GM21381 (cell line): Measurements from ENCODE around the gene IMPDH1.
"Not testable (repeated sequence)": the region's sequence is repeated elsewhere in the genome, so short reads cannot be mapped to it uniquely, and the experiment has no call there.

Source experiments
- ATAC-seq: cut with Tn5 transposase; IDR thresholded peaks from one replicate; pipeline ENCODE4 v1.9.1; 2021; ENCODE audit warnings: mild to moderate bottlenecking, moderate library complexity; ENCODE audit not compliant: unreplicated experiment

Gene IMPDH1

GRCh38 chr7:128409596-128410450, at the start of gene IMPDH1:
Gene IMPDH1, minus strand, starts transcription at chr7:128409982. Its CDS starts 81 bp downstream, at chr7:128409901.
- peak; percentile 80 for ATAC-seq

- peak; percentile 38 for ATAC-seq
These were observed 49.7 kb upstream of the IMPDH1 start for GRCh38 chr7:128459394-128459878.

GRCh38 chr7:128458956-128459355, 49.2 kb upstream of the IMPDH1 start:
- ATAC-seq, result peak; percentile 16

DNA sequence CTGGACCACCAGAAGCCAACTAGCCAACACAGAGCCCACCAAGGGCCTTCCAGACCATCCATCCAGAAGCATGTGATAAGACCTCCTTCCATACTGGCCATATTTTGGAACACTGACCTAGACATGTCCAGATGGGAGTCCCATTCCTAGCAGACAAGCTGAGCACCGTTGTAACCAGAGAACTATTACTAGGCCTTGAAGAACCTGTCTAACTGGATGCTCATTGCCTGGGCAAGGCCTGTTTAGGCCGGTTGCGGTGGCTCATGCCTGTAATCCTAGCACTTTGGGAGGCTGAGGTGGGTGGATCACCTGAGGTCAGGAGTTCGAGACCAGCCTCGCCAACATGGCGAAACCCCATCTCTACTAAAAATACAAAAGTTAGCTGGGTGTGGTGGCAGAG, 47.6 kb upstream of the IMPDH1 start:
- ATAC-seq, result not testable (repeated sequence)

DNA sequence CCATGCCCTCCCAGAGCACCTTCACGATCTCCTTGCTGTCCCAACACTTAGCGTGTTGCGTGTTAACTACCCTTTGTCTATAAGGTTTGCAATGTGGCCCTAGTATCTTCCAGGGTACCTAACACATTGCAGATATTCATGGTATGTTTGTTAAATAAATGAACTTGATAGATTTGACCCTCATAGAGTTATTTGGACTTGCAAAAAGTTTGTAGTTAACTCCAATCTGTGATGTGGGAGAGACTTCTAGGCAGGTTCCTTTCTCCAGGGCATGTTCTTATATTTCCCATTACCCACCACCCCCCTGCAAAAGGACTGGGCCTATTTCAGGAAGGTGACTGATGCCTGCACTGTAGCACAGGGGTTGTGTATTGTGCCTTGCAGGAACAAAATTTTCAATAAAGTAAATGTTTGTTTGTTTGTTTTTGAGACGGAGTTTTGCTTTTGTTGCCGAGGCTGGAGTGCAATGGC, 46.5 kb upstream of the IMPDH1 start:
- ATAC-seq, result peak; percentile 24

DNA sequence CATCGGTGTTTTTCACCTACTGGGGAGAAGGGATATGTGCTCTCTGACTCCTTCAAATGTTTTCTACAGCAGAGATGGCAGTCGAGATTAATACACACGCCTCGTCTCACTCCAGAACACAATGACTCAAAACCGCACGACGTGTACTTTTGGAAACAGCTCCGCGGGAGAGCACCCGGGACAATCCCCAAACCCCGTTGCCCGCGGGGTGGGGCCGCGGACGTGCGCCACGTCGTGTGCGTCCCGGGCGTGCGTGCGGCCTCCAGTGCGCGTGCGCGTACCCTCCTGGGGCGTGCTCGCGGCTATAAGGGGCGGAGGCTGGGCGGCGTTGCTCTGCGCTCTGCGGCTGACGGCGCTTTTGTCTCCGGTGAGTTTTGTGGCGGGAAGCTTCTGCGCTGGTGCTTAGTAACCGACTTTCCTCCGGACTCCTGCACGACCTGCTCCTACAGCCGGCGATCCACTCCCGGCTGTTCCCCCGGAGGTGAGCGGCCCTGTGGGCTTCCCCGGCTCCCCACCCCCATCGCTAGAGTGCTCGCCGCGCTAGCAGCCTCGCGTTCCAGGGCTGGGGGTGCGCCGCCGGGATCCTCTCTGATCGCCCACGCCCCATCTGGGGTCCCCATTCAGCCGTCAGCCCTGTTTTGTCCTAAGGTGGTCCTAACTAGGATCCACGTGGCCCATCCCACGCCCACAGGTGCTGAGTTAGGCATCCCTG, 45.9 kb upstream of the IMPDH1 start, which contains the start of gene HILPDA:
Gene HILPDA, plus strand, starts transcription at position 336 of the 712 bp plus-strand sequence. CDS start 1,391 bp downstream, outside the sequence.
- peak; percentile 89 for ATAC-seq

DNA sequence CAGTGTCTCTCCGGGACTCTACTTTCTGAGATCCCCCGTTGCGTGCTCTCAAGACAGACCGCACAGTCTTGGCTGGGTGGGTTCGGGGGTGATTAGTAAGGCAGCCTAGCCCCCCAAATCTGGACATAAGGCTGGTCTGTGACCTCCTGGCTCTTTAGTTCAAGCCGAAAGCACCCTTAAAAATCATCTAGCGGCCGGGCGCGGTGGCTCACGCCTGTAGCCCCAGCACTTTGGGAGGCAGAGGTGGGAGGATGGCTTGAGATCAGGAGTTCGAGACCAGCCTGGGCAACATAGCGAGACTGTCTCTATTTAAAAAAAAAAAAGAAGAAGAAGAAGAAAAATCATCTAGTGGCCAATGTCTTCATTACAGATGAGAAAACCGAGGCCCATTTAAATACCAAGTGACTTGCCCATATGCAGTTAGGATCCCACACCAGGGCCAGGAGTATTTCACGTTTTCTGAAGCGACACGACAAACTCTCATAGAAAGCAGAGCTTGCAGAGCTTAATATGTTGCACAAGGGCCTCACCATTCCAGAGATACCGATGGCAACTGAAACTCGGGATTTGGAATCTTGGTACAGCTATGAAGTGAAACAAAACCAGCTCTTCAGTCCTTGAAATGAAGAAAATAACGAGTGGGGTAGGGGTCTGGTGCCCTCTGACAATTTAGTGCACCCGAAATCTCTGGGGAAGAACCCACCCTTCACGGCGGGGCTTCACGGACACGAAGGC, 45.2 kb upstream of the IMPDH1 start:
- ATAC-seq, result no peak

DNA sequence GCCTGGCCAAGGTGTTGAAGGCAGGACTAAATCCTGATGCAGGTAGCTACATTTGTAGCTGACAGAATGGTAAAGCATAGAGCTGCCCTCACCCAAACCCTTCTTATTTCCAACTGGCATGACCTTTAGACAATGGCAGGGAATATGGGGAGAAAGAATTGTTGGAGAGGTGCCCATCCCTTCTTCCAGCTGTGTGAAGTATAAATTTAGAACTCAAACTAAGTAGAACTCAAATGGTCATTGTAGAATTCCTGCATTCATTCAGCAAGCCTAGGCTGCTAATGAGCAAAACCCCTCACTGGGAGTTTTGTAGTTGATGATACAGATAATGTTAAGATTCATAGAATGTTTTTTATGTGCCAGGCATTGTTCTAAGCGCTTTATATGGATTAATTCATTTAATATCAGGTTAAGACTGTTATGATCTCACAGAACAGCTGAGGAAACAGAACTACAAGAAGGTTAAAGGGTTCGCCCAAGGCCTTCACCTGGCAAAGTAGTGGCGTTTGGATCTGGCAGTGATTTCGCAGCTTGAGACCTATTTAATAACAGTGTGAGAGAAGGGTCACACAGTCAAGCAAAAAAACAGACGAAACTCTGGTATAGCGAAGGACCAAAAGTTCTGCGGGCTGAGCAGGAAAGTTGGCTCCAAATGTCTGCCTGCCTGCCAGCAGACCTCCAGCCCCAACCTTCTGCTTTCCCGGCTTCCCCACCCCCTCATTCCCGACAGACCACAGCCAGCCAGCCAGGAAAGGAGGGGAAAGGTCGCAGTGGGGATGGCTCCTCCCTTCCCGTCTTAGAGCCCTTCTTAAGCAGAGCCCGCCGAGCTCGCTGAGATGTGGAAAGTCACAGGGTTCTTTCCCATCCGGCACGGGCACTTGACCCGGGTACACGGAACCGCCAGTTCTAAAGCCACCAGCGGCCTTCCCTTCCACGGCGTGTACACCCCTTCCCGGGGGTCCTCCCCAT, 44.3 kb upstream of the IMPDH1 start:
- no peak for ATAC-seq

GRCh38 chr7:128452552-128452951, 42.8 kb upstream of the IMPDH1 start:
- no peak for ATAC-seq

GRCh38 chr7:128450913-128451312, 41.1 kb upstream of the IMPDH1 start:
- no peak for ATAC-seq

DNA sequence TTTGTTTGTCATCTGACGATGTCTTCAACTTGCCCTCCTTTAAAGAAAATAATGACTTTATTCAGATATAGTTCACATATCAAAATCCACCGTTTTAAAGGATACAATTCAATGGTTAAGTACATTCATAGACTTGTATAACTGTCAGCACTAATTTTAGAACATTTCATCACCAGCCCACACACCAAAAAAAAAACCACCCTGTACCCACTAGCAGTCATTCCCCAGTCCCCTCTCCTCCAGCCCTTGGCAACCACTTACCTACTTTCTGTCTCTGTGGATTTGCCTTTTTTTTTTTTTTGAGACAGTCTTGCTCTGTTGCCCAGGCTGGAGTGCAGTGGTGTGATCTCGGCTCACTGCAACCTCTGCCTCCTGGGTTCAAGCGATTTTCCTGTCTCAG, 40.6 kb upstream of the IMPDH1 start:
- ATAC-seq, result no peak

- no peak for ATAC-seq
These were observed 39.0 kb upstream of the IMPDH1 start for GRCh38 chr7:128448751-128449302.

DNA sequence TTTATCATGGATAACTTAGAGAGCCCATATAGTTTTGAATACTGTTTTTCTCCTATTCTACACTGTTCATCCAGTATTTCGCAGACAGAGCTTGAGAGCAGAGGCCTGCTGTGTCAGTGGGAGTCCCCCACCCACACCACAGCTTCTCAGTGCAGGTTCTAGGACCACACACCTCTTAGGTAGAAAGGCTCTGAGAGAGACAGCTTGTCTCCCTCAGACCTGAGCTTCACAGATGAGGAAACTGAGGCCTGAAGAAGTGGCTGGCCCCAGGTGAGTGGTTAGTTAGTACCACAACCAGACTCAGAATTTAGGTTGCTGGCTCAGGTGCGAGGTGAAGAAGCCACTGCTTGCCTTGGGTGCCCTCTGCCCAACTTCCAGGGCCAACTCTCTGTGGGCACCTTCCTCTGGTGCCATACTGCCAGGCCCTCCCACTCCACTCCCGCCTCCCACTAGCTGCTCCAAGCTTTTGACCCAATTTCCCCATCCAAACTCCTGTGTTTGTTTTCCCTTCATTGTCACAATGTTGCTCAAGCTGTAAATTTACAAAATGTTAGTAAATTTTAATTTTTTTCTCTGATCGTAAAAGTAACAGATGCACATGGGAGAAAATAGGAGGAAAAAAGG, 38.3 kb upstream of the IMPDH1 start:
- ATAC-seq, result no peak

GRCh38 chr7:128446306-128446705, 36.5 kb upstream of the IMPDH1 start:
- ATAC-seq, result no peak

DNA sequence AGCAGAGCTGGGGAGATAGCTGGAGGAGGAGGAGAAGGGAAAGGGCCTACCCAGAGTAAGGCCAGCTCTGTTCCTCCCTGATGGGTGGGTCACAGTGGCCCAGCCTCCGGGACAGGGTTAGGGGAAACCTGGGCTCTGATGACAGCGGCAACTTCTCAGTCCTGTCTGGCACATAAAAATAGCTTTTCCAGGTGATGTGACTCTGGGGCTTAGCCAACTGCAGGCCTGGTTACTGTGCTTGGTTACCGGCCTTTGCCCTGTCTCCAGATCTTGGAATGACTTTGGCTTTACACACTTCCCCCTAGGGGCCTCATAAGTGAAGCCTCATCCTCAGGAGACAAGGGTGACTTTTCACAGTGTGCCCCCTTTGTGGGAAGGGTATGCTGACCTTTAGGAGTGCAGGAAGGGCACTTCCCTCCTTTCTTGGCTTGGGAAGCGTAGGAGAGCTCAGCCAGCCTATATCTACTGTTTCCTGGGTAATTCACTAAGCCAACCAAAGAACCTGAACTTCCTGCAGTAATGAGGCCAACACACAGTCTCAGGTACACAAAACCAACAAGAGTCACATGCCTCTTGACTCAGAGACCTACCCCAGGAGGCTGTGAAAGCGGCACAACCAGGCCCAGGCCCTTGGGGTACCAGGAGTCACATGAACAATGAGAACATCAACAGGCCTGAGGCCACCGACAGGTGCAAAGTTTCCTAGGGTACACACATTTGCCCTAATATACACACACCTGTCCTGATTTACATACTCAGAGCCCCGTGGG, 34.2 kb upstream of the IMPDH1 start:
- ATAC-seq, result no peak

GRCh38 chr7:128442356-128442755, 32.6 kb upstream of the IMPDH1 start:
- ATAC-seq, result no peak

GRCh38 chr7:128437426-128438332, 27.9 kb upstream of the IMPDH1 start:
- no peak for ATAC-seq
